NCI-H748 (cell line): Measurements from ENCODE around the gene PRMT5.

Experiments used
- DNase-seq: peaks from one replicate; lab custom pipeline; 2025; ENCODE audit not compliant: unreplicated experiment; lab: John Stamatoyannopoulos, UW

Gene PRMT5

GRCh38 chr14:22898302-22899090 lies 30.7 kb downstream of the PRMT5 start:
- DNase-seq = no peak

GRCh38 chr14:22897357-22897756 lies 31.8 kb downstream of the PRMT5 start:
- DNase-seq = no peak

GRCh38 chr14:22896760-22897159 lies 32.4 kb downstream of the PRMT5 start:
- DNase-seq = peak; percentile 44

- no peak for DNase-seq
Measured at GRCh38 chr14:22896356-22896755, 32.8 kb downstream of the PRMT5 start.

GRCh38 chr14:22895402-22895801 lies 33.8 kb downstream of the PRMT5 start:
- no peak for DNase-seq

- no peak for DNase-seq
Measured at GRCh38 chr14:22893706-22894105, 35.5 kb downstream of the PRMT5 start.

- no peak for DNase-seq
Measured at GRCh38 chr14:22892488-22892887, 36.7 kb downstream of the PRMT5 start.

GRCh38 chr14:22890416-22890815 lies 38.8 kb downstream of the PRMT5 start:
- DNase-seq = no peak

GRCh38 chr14:22888662-22889061 lies 40.5 kb downstream of the PRMT5 start:
- DNase-seq = no peak

GRCh38 chr14:22887990-22888378 lies 41.2 kb downstream of the PRMT5 start:
- no peak for DNase-seq

GRCh38 chr14:22887260-22887989 lies 41.8 kb downstream of the PRMT5 start:
- DNase-seq = peak; percentile 97

GRCh38 chr14:22886500-22887259 lies 42.5 kb downstream of the PRMT5 start:
- peak; percentile 88 for DNase-seq

GRCh38 chr14:22885975-22886374 lies 43.2 kb downstream of the PRMT5 start:
- no peak for DNase-seq

GRCh38 chr14:22884738-22885523 lies 44.2 kb downstream of the PRMT5 start:
- no peak for DNase-seq

GRCh38 chr14:22884076-22884737 lies 45.0 kb downstream of the PRMT5 start:
- no peak for DNase-seq

GRCh38 chr14:22883173-22883976 lies 45.8 kb downstream of the PRMT5 start, which contains the start of gene REM2:
TSS of gene REM2 (plus strand) at chr14:22883222. CDS start at chr14:22883288, 66 bp downstream.
- peak; percentile 79 for DNase-seq

GRCh38 chr14:22882529-22883172 lies 46.5 kb downstream of the PRMT5 start:
- DNase-seq = peak; percentile 53

GRCh38 chr14:22882064-22882463 lies 47.1 kb downstream of the PRMT5 start:
- DNase-seq = no peak
